MCF 10A (cell line): ENCODE measurements around the gene ZFHX2. TPM values are rescaled to one million over a fixed set of nuclear protein-coding genes. Genes with fewer than 3 reads are reported as not detected.
A peak's percentile ranks its signal among the peaks of the same experiment; 100 is the strongest.

Source experiments
- BruUV-seq: library from RNA; stranded (reverse); fragments of 400-500 nt; replicated peaks from 2 replicates; lab custom pipeline; 2021; lab: Mats Ljungman, UMichigan
- CTCF ChIA-PET: fragments of 300-600 bp; sonication (Branson Sonifier 250); formaldehyde crosslinking; extraction: SDS; loops from one replicate; lab custom pipeline; 2021; ENCODE audit warnings: antibody characterized with exemption, inconsistent platforms; lab: Yijun Ruan, JAX
- POLR2A ChIA-PET: fragments of 300-600, 350-650 bp; sonication (Branson Sonifier 250); formaldehyde crosslinking; extraction: SDS; loops from one replicate; lab custom pipeline; 2020; ENCODE audit warnings: antibody characterized with exemption, inconsistent platforms; lab: Yijun Ruan, JAX
- DNase-seq: peaks from one replicate; pipeline ENCODE4 v3.0.0-alpha.2; 2018; ENCODE audit not compliant: unreplicated experiment
- H3K27ac Mint-ChIP-seq: one replicate; pipeline ENCODE4 v1.8.0; 2022; ENCODE audit warnings: mild to moderate bottlenecking, low read depth, mixed read lengths; ENCODE audit not compliant: unreplicated experiment
- H3K27me3 Mint-ChIP-seq: one replicate; pipeline ENCODE4 v1.8.0; 2022; ENCODE audit warnings: mixed read lengths; ENCODE audit not compliant: insufficient read depth, unreplicated experiment
- H3K36me3 Mint-ChIP-seq: one replicate; pipeline ENCODE4 v1.8.0; 2022; ENCODE audit warnings: mild to moderate bottlenecking, moderate library complexity, mixed read lengths; ENCODE audit not compliant: insufficient read depth, unreplicated experiment
- H3K4me1 Mint-ChIP-seq: one replicate; pipeline ENCODE4 v1.8.0; 2022; ENCODE audit warnings: mixed read lengths; ENCODE audit not compliant: insufficient read depth, unreplicated experiment
- H3K4me3 Mint-ChIP-seq: one replicate; pipeline ENCODE4 v1.8.0; 2022; ENCODE audit warnings: mild to moderate bottlenecking, moderate library complexity, mixed read lengths; ENCODE audit not compliant: unreplicated experiment
- H3K9me3 Mint-ChIP-seq: one replicate; pipeline ENCODE4 v1.8.0; 2022; ENCODE audit warnings: mixed read lengths; ENCODE audit not compliant: unreplicated experiment
- CTCF ChIP-seq: fragments of 200-600 bp; IDR thresholded peaks from one replicate; pipeline ENCODE4 v1.8.0; 2022; ENCODE audit warnings: antibody characterized with exemption, mild to moderate bottlenecking; ENCODE audit not compliant: unreplicated experiment
- intact Hi-C: fragments of 100-400 bp; cut with micrococcal nuclease; formaldehyde crosslinking; loops from 2 replicates; pipeline ENCODE4 v1.14.1; 2022
- total RNA-seq: library from RNA; stranded (reverse); gene quantifications from 2 replicates; pipeline ENCODE4 v1.2.3, GENCODE V29; 2022

Gene ZFHX2
- total RNA-seq, 1 experiment from 2014 or later = 1.8 TPM

- Mint-ChIP-seq H3K36me3 (peaks cover 29% of the 10 kb centered on the region), H3K4me1 (peaks cover 13% of the 10 kb centered on the region), H3K27ac (peak within 1 kb of the TSS; percentile 95), H3K9me3 (no peaks in the 10 kb centered on the region), H3K27me3 (no peaks in the 10 kb centered on the region), H3K4me3 (peak within 1 kb of the TSS; percentile 92)
- POLR2A ChIA-PET = interaction anchor here (0.6 to 2.6 kb wide), 19 partner anchors 10 to 1005 kb away, joined by 3 to 16 read pairs (median 4); partner anchors contain the start of genes AP1G2, BCL2L2, DCAF11 and HOMEZ
- TSS peak; percentile 65 for BruUV-seq
- no peak for TF ChIP-seq CTCF
- DNase-seq = peak; percentile 89
- CTCF ChIA-PET = interaction anchor here (0.5 to 10.7 kb wide), 8 partner anchors 13 to 354 kb away, joined by 3 to 247 read pairs (median 4); partner anchors contain the start of gene AP1G2
- intact Hi-C loops = no loop called here
Observed at GRCh38 chr14:23555882-23556699, 4.5 kb upstream of the ZFHX2 start, which contains the start of gene THTPA. THTPA (plus strand) TSS chr14:23556271; CDS start chr14:23556758, 487 bp downstream.

GRCh38 chr14:23555533-23555881 is 3.9 kb upstream of the ZFHX2 start:
- H3K9me3 Mint-ChIP-seq = no peaks in the 10 kb centered on the region
- ChIA-PET POLR2A (interaction anchor here (0.6 to 2.6 kb wide), 13 partner anchors 12 to 1004 kb away, joined by 3 to 16 read pairs (median 4); partner anchors contain the start of genes AP1G2, BCL2L2, DCAF11 and HOMEZ), CTCF (interaction anchor here (0.8 to 10.7 kb wide), 4 partner anchors 8 to 228 kb away, joined by 5 to 247 read pairs (median 8); no protein-coding TSS in a partner anchor)
- intact Hi-C loops = no loop called here
- no peak for DNase-seq
- H3K4me3 Mint-ChIP-seq = peak overlapping the region; percentile 92
- peaks cover 23% of the 10 kb centered on the region for H3K36me3 Mint-ChIP-seq
- BruUV-seq = no TSS peak
- no peaks in the 10 kb centered on the region for H3K27me3 Mint-ChIP-seq
- peak overlapping the region; percentile 95 for H3K27ac Mint-ChIP-seq
- peaks cover 13% of the 10 kb centered on the region for H3K4me1 Mint-ChIP-seq
- no peak for TF ChIP-seq CTCF

GRCh38 chr14:23550812-23551265 is 726 bp downstream of the ZFHX2 start:
- H3K27ac Mint-ChIP-seq = peak overlapping the region; percentile 36
- intact Hi-C loops = no loop called here
- H3K4me1 Mint-ChIP-seq = peaks cover 6% of the 10 kb centered on the region
- H3K4me3 Mint-ChIP-seq = no peak overlapping the region
- BruUV-seq = no TSS peak
- no peak for TF ChIP-seq CTCF
- CTCF ChIA-PET = interaction anchor here (0.6 to 2.6 kb wide), 4 partner anchors 9 to 248 kb away, joined by 4 to 14 read pairs (median 4); partner anchors contain the start of gene AP1G2
- POLR2A ChIA-PET = interaction anchor here (0.7 to 0.8 kb wide), 2 partner anchors 81 to 955 kb away, joined by 3 read pairs; partner anchors contain the start of gene NGDN
- no peaks in the 10 kb centered on the region for H3K27me3 Mint-ChIP-seq
- no peaks in the 10 kb centered on the region for H3K36me3 Mint-ChIP-seq
- no peaks in the 10 kb centered on the region for H3K9me3 Mint-ChIP-seq
- DNase-seq = no peak
